Suprapubic skin (tissue), 4 donors: ENCODE measurements around the gene LRP3. TPM values are rescaled to one million over a fixed set of nuclear protein-coding genes. Genes with fewer than 3 reads are reported as not detected.

Experiments
- DNase-seq, 2 donors: peaks; one replicate each; pipeline ENCODE4 v3.0.0-alpha.2; 2019; ENCODE audit warnings: low spot score in 2 of 2
- H3K27ac ChIP-seq: fragments of 200-600 bp; sonication (generic); one replicate; pipeline ENCODE4 v1.5.1; 2019
- H3K27me3 ChIP-seq: fragments of 200-600 bp; sonication (generic); one replicate; pipeline ENCODE4 v1.5.1; 2019
- H3K36me3 ChIP-seq: fragments of 200-600 bp; sonication (generic); one replicate; pipeline ENCODE4 v1.5.1; 2019
- H3K4me1 ChIP-seq: fragments of 200-600 bp; sonication (generic); one replicate; pipeline ENCODE4 v1.5.1; 2019
- H3K4me3 ChIP-seq: fragments of 200-600 bp; sonication (generic); one replicate; pipeline ENCODE4 v1.5.1; 2019; ENCODE audit warnings: mild to moderate bottlenecking
- H3K9me3 ChIP-seq: fragments of 200-600 bp; sonication (generic); one replicate; pipeline ENCODE4 v1.5.1; 2019
- EP300 ChIP-seq: sonication (generic); formaldehyde crosslinking; IDR thresholded peaks from one replicate; pipeline ENCODE4 v1.6.1; 2017; ENCODE audit warnings: antibody characterized with exemption
- POLR2A ChIP-seq, 2 donors: fragments of 450-650 bp; IDR thresholded peaks; one replicate each; pipeline ENCODE4 v1.6.1; 2017; ENCODE audit warnings: antibody characterized with exemption in 2 of 2, mild to moderate bottlenecking in 2 of 2, moderate library complexity in 2 of 2
- POLR2AphosphoS5 ChIP-seq, 3 donors: sonication (generic); formaldehyde crosslinking; IDR thresholded peaks; one replicate each; pipeline ENCODE4 v1.6.1; 2017; ENCODE audit warnings: antibody characterized with exemption in 3 of 3
- WGBS: methylation state at CpG from one replicate; pipeline ENCODE4 v1.1.5; 2018; 5-methylcytosine and 5-hydroxymethylcytosine counted together
- total RNA-seq, 4 donors: library from RNA; depleted of rRNA; stranded (reverse); fragments of >200 nt; gene quantifications; one replicate each; pipeline ENCODE4 v1.1.0, GENCODE V29; 2016
- TF ChIP-seq, protein P1 (sequence below), 2 donors: fragments of 200-600 bp in 1 of 2; fragments of 450-650 bp in 1 of 2; sonication (generic) in 1 of 2; IDR thresholded peaks; one replicate each; pipeline ENCODE4 v1.5.1; 2016 to 2019; ENCODE audit warnings: antibody characterized with exemption in 2 of 2, mild to moderate bottlenecking in 1 of 2, moderate library complexity in 1 of 2

Gene LRP3
- total RNA-seq, 4 donors from 2014 or later: 9.8 to 17.1 (median 14.0) TPM

DNA sequence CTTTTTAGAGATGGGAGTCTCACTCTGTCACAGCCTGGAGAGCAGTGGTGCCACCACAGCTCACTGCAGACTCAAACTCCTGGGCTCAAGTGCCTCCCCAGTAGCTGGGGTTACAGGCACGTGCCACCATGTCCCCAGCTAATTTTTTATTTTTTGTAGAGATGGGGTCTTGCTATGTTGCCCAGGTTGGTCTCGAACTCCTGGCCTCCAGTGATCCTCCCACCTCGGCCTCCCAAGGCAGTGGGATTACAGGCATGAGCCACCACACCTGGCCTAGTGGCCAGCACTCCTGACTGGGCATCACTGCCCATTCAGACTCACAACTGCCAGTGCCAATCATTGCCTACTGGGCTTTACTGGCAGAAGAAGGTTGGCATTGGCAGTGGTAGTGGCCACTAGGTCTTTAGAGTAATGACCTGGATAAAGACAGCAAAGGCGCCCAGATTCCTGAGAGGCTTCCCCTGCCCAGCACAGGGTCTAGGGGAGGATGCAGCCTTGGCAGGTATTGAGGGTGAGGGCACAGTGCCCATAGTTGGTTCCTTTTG is 58.4 kb downstream of the LRP3 start:
- WGBS: 92% methylated on average over 4 of the region's 4 CpGs
- H3K4me3 ChIP-seq: no peak overlapping the region
- no peak overlapping the region for H3K27ac ChIP-seq
- DNase-seq: no peak
- peaks cover 2% of the 10 kb centered on the region for H3K9me3 ChIP-seq
- TF ChIP-seq POLR2A (IDR thresholded peaks at IDR 0.05) (no peak), EP300 (no peak), POLR2AphosphoS5 (IDR thresholded peaks at IDR 0.05) (no peak)
- TF ChIP-seq, protein P1, sequence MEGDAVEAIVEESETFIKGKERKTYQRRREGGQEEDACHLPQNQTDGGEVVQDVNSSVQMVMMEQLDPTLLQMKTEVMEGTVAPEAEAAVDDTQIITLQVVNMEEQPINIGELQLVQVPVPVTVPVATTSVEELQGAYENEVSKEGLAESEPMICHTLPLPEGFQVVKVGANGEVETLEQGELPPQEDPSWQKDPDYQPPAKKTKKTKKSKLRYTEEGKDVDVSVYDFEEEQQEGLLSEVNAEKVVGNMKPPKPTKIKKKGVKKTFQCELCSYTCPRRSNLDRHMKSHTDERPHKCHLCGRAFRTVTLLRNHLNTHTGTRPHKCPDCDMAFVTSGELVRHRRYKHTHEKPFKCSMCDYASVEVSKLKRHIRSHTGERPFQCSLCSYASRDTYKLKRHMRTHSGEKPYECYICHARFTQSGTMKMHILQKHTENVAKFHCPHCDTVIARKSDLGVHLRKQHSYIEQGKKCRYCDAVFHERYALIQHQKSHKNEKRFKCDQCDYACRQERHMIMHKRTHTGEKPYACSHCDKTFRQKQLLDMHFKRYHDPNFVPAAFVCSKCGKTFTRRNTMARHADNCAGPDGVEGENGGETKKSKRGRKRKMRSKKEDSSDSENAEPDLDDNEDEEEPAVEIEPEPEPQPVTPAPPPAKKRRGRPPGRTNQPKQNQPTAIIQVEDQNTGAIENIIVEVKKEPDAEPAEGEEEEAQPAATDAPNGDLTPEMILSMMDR (IDR thresholded peaks at IDR 0.05): no peak
- H3K4me1 ChIP-seq: peaks cover 9% of the 10 kb centered on the region
- no peaks in the 10 kb centered on the region for H3K36me3 ChIP-seq
- peaks cover 9% of the 10 kb centered on the region for H3K27me3 ChIP-seq

DNA sequence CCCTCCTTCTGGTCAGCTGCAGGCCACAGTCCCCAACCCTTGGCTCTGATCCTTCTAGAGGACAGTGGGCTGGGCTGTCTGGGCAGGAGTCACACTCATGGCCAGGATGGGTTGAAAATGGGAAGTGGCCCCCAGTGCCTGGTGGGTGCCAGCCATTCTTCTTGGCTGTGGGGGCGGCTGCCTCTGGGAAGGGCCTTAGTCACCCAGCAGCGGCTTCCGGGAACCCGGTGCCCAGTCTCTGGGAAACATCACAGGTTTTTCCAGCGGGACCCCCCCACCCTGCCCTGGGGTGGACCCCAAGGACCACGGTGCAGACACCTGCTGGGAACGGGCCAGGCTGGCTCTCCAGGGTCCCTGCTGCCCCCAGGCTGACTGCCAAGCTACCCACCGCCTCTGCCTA is 58.8 kb downstream of the LRP3 start:
- WGBS: 67% methylated on average over 5 of the region's 8 CpGs
- Histone ChIP-seq H3K27ac (no peak overlapping the region), H3K27me3 (peaks cover 9% of the 10 kb centered on the region), H3K36me3 (no peaks in the 10 kb centered on the region), H3K4me3 (no peak overlapping the region), H3K9me3 (peaks cover 5% of the 10 kb centered on the region), H3K4me1 (peaks cover 9% of the 10 kb centered on the region)
- no peak for TF ChIP-seq POLR2A (IDR thresholded peaks at IDR 0.05)
- TF ChIP-seq, protein P1 (IDR thresholded peaks at IDR 0.05): no peak
- no peak for TF ChIP-seq POLR2AphosphoS5 (IDR thresholded peaks at IDR 0.05)
- TF ChIP-seq EP300: no peak
- no peak for DNase-seq

DNA sequence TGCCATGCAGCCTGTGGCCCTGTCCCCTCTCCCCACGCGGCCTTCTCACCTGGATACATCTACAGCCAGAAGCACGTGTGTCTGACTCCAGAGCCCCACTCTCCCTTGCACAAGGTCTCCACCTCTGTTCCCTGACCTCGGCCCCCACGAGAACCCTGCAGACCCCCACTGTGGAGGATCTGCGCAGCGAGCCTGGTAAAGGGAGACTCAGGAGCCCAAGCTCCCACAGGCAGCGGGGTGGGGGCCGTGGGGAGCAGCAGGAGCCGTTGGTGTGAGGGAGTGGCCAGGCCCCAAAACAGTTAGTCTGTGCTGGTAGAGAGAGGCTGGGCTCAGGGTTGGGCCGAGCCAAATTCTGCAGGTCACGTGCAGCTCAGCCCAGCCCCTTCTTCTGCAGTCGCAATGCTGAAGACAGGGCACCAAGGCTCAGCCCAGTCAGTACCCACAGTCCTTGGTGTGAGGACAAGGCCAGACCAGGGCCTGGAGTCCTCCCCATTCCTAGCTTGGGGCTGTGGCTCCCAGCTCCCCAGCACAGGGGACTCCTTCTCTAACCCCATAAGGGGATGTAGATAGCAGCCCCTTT is 60.2 kb downstream of the LRP3 start:
- WGBS: 75% methylated on average over 6 of the region's 13 CpGs
- TF ChIP-seq, protein P1 (IDR thresholded peaks at IDR 0.05): no peak
- no peak for TF ChIP-seq EP300
- TF ChIP-seq POLR2AphosphoS5 (IDR thresholded peaks at IDR 0.05): no peak
- H3K27ac ChIP-seq: no peak overlapping the region
- H3K27me3 ChIP-seq: peaks cover 9% of the 10 kb centered on the region
- H3K4me1 ChIP-seq: peaks cover 4% of the 10 kb centered on the region
- no peak for DNase-seq
- peaks cover 5% of the 10 kb centered on the region for H3K9me3 ChIP-seq
- H3K36me3 ChIP-seq: no peaks in the 10 kb centered on the region
- no peak overlapping the region for H3K4me3 ChIP-seq

DNA sequence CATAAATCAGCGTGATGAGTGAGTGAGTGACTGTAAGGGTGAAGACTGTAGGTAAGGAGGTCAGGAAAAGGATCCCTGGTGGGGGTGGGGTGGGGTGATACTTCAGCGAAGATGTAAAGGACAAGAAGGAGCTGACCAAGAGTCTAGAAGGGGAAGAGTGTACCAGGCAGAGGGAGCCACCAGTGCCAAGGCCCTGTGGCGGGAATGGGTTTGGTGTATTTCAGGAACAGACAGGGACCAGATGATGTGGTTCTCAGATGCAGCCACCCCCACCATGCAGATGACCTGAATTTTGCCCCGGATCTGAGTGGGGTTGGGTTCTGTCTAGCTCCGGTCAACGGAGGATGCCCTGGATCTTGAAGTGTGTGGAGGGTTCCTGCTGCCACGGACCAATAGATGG is 61.7 kb downstream of the LRP3 start:
- Histone ChIP-seq H3K9me3 (peaks cover 5% of the 10 kb centered on the region), H3K4me3 (no peak overlapping the region), H3K27me3 (peaks cover 9% of the 10 kb centered on the region), H3K27ac (no peak overlapping the region), H3K4me1 (no peaks in the 10 kb centered on the region), H3K36me3 (no peaks in the 10 kb centered on the region)
- 82% methylated on average over 4 of the region's 7 CpGs for WGBS
- no peak for DNase-seq
- TF ChIP-seq EP300: no peak
- TF ChIP-seq POLR2AphosphoS5 (IDR thresholded peaks at IDR 0.05): no peak
- no peak for TF ChIP-seq POLR2A (IDR thresholded peaks at IDR 0.05)
- TF ChIP-seq, protein P1 (IDR thresholded peaks at IDR 0.05): no peak

DNA sequence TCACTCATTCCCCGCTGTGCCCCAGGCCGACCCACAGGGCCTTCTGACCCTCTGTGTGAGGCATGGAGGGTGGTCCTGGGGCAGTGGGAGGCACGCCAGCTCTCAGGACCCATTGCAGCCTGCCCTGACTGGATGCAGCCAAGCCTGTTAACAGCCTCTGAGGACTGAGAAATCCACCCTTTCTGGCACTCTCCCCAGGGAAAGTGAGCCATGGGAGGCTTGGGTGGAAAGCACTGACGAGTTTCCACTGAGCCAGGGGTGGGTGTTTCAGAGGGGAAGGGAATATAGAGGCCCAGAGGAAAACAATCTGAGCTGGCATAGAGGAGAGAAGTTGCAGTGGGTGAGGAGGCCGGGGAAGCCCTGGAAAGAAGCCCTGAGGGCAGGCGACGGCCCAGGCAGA is 62.1 kb downstream of the LRP3 start:
- DNase-seq: no peak
- 73% methylated on average over 5 of the region's 7 CpGs for WGBS
- Histone ChIP-seq H3K36me3 (no peaks in the 10 kb centered on the region), H3K4me1 (no peaks in the 10 kb centered on the region), H3K9me3 (peaks cover 5% of the 10 kb centered on the region), H3K27me3 (peaks cover 4% of the 10 kb centered on the region), H3K4me3 (no peak overlapping the region), H3K27ac (no peak overlapping the region)
- TF ChIP-seq POLR2A (IDR thresholded peaks at IDR 0.05) (no peak), EP300 (no peak), POLR2AphosphoS5 (IDR thresholded peaks at IDR 0.05) (no peak)
- TF ChIP-seq, protein P1 (IDR thresholded peaks at IDR 0.05): no peak
